OCI-LY7 (cell line): Measurements from ENCODE around the gene EPS8L1. TPM values are rescaled to one million over a fixed set of nuclear protein-coding genes. Genes with fewer than 3 reads are reported as not detected.
A peak's percentile ranks its signal among the peaks of the same experiment; 100 is the strongest.

ENCODE experiments used
- BruUV-seq: library from RNA; stranded (reverse); fragments of 400-500 nt; replicated peaks from 2 replicates; lab custom pipeline; 2021; lab: Mats Ljungman, UMichigan
- CTCF ChIA-PET: fragments of 300-600 bp; sonication (Branson Sonifier 250); formaldehyde crosslinking; loops from one replicate; lab custom pipeline; 2022; ENCODE audit warnings: antibody characterized with exemption; ENCODE audit not compliant: unreplicated experiment; lab: Charles Lee
- POLR2A ChIA-PET: fragments of 300-600 bp; sonication (Branson Sonifier 250); formaldehyde crosslinking; loops from one replicate; lab custom pipeline; 2022; ENCODE audit warnings: antibody characterized with exemption; lab: Charles Lee
- DNase-seq: peaks from one replicate; pipeline ENCODE4 v3.0.0-alpha.2; 2015; ENCODE audit warnings: low spot score
- H2AFZ ChIP-seq: fragments of 200-600 bp; sonication (generic), shearing (Covaris generic); 2 replicates; pipeline ENCODE4 v1.6.1; 2014; ENCODE audit warnings: mild to moderate bottlenecking, antibody characterized with exemption, low read length, moderate library complexity
- H3K27ac ChIP-seq: fragments of 200-600 bp; sonication (generic); 2 replicates; pipeline ENCODE4 v1.5.1; 2014; ENCODE audit warnings: mixed run types, low read depth, mild to moderate bottlenecking, moderate library complexity, low read length, inconsistent platforms; ENCODE audit not compliant: poor library complexity, severe bottlenecking
- H3K36me3 ChIP-seq: fragments of 200-600 bp; sonication (generic); 2 replicates; pipeline ENCODE4 v1.6.1; 2014; ENCODE audit warnings: mild to moderate bottlenecking, antibody characterized with exemption, low read length, moderate library complexity, mixed read lengths; ENCODE audit not compliant: insufficient read depth
- H3K4me1 ChIP-seq: fragments of 200-600 bp; sonication (generic); 2 replicates; pipeline ENCODE4 v1.5.1; 2014; ENCODE audit warnings: mild to moderate bottlenecking, low read length; ENCODE audit not compliant: insufficient read depth, poor library complexity, severe bottlenecking
- H3K4me2 ChIP-seq: fragments of 200-600 bp; sonication (generic); 2 replicates; pipeline ENCODE4 v1.6.1; 2014; ENCODE audit warnings: mild to moderate bottlenecking, low read length
- H3K4me3 ChIP-seq: fragments of 200-600 bp; sonication (generic); 2 replicates; pipeline ENCODE4 v1.5.1; 2014; ENCODE audit warnings: mild to moderate bottlenecking, low read depth, low read length; ENCODE audit not compliant: poor library complexity, severe bottlenecking
- H3K79me2 ChIP-seq: fragments of 200-600 bp; sonication (generic); 2 replicates; pipeline ENCODE4 v1.6.1; 2016; ENCODE audit warnings: low read depth, mild to moderate bottlenecking, low read length, moderate library complexity, mixed read lengths; ENCODE audit not compliant: insufficient read depth
- H3K9me2 ChIP-seq: fragments of 200-600 bp; sonication (generic); 2 replicates; pipeline ENCODE4 v1.6.1; 2016; ENCODE audit warnings: mild to moderate bottlenecking, low read length, mixed read lengths; ENCODE audit not compliant: insufficient read depth
- H3K9me3 ChIP-seq: fragments of 200-600 bp; sonication (generic); 2 replicates; pipeline ENCODE4 v1.6.1; 2014; ENCODE audit warnings: mild to moderate bottlenecking, mixed run types, low read length, mixed read lengths
- H4K20me1 ChIP-seq: fragments of 200-600 bp; sonication (generic); 2 replicates; pipeline ENCODE4 v1.6.1; 2014; ENCODE audit warnings: mild to moderate bottlenecking, antibody characterized with exemption, low read length, moderate library complexity, mixed read lengths; ENCODE audit not compliant: insufficient read depth
- CTCF ChIP-seq: fragments of 200-600 bp; sonication (generic); conservative IDR thresholded peaks from 2 replicates; pipeline ENCODE4 v1.5.1; 2014; ENCODE audit warnings: mild to moderate bottlenecking, antibody characterized with exemption, low read length, moderate library complexity, mixed read lengths
- EZH2phosphoT487 ChIP-seq: fragments of 200-600 bp; sonication (generic); IDR thresholded peaks from 2 replicates; pipeline ENCODE4 v1.6.1; 2018; ENCODE audit warnings: low read depth, borderline replicate concordance, mild to moderate bottlenecking, mixed run types, antibody characterized with exemption, low read length, moderate library complexity, mixed read lengths
- intact Hi-C: fragments of 100-400 bp; cut with micrococcal nuclease; formaldehyde crosslinking; loops from one replicate; pipeline ENCODE4 v1.10.0; 2022; ENCODE audit not compliant: unreplicated experiment
- total RNA-seq, 2 experiments: library from RNA; depleted of rRNA in 1 of 2; stranded (reverse); fragments of >200 nt in 1 of 2; shearing (Covaris generic) in 1 of 2; gene quantifications; 2 replicates each; pipeline ENCODE4 v1.2.3, GENCODE V29; 2014 to 2022

Gene EPS8L1
- total RNA-seq, 2 experiments from 2014 or later: 11.1 to 12.5 TPM

GRCh38 chr19:55118401-55118991 lies 42.8 kb downstream of the EPS8L1 start:
- ChIA-PET CTCF (no interaction called here), POLR2A (no interaction called here)
- Histone ChIP-seq H3K9me2 (no peaks in the 10 kb centered on the region), H3K4me3 (peak overlapping the region; percentile 86), H3K27ac (peak overlapping the region; percentile 92), H3K4me1 (peaks cover 75% of the 10 kb centered on the region), H3K4me2 (peak overlapping the region; percentile 94), H4K20me1 (peaks cover 9% of the 10 kb centered on the region), H3K36me3 (peaks cover 16% of the 10 kb centered on the region; the same call in 1 of the 2 replicates), H3K9me3 (no peaks in the 10 kb centered on the region), H2AFZ (peak overlapping the region; percentile 54; the same call in 1 of the 2 replicates), H3K79me2 (peaks cover 48% of the 10 kb centered on the region)
- intact Hi-C loops: no loop called here
- TF ChIP-seq EZH2phosphoT487 (no peak), CTCF (no peak)
- BruUV-seq: no TSS peak
- DNase-seq: no peak

- intact Hi-C loops: no loop called here
- no peak for TF ChIP-seq EZH2phosphoT487
- TF ChIP-seq CTCF: no peak
- peak overlapping the region; percentile 92 for H3K27ac ChIP-seq
- no peak overlapping the region for H2AFZ ChIP-seq
- H3K9me3 ChIP-seq: no peaks in the 10 kb centered on the region
- H4K20me1 ChIP-seq: peaks cover 9% of the 10 kb centered on the region
- ChIA-PET CTCF (no interaction called here), POLR2A (no interaction called here)
- no TSS peak for BruUV-seq
- H3K4me3 ChIP-seq: peak overlapping the region; percentile 86
- peaks cover 72% of the 10 kb centered on the region for H3K4me1 ChIP-seq
- H3K4me2 ChIP-seq: peak overlapping the region; percentile 94
- H3K9me2 ChIP-seq: no peaks in the 10 kb centered on the region
- DNase-seq: no peak
- peaks cover 16% of the 10 kb centered on the region; the same call in 1 of the 2 replicates for H3K36me3 ChIP-seq
- peaks cover 42% of the 10 kb centered on the region for H3K79me2 ChIP-seq
These were observed 43.4 kb downstream of the EPS8L1 start for GRCh38 chr19:55119053-55119452.

- H2AFZ ChIP-seq: no peak overlapping the region
- H3K9me2 ChIP-seq: no peaks in the 10 kb centered on the region
- H3K4me2 ChIP-seq: no peak overlapping the region
- POLR2A ChIA-PET: interaction anchor here (0.7 kb wide), 1 partner anchor 10 kb away, joined by 3 read pairs; no protein-coding TSS in a partner anchor
- no peaks in the 10 kb centered on the region for H3K36me3 ChIP-seq
- peaks cover 45% of the 10 kb centered on the region for H3K4me1 ChIP-seq
- no peaks in the 10 kb centered on the region for H4K20me1 ChIP-seq
- no peaks in the 10 kb centered on the region for H3K79me2 ChIP-seq
- no peak for DNase-seq
- TF ChIP-seq CTCF (no peak), EZH2phosphoT487 (no peak)
- intact Hi-C loops: no loop called here
- no peak overlapping the region for H3K27ac ChIP-seq
- CTCF ChIA-PET: no interaction called here
- H3K4me3 ChIP-seq: no peak overlapping the region
- no peaks in the 10 kb centered on the region for H3K9me3 ChIP-seq
- no TSS peak for BruUV-seq
These were observed 55.8 kb downstream of the EPS8L1 start for GRCh38 chr19:55131421-55131820.
